DMS79 treated with DMSO at 0.1 percent for 48 hours (cell line): ENCODE data around the gene RHBDF1.
"Not testable (repeated sequence)": the region's sequence is repeated elsewhere in the genome, so short reads cannot be mapped to it uniquely, and the experiment has no call there.

Source experiments
- DNase-seq: peaks from one replicate; lab custom pipeline; 2025; lab: John Stamatoyannopoulos, UW

RHBDF1 gene

GRCh38 chr16:36336-36984, 36.0 kb downstream of the RHBDF1 start:
- no peak for DNase-seq

DNA sequence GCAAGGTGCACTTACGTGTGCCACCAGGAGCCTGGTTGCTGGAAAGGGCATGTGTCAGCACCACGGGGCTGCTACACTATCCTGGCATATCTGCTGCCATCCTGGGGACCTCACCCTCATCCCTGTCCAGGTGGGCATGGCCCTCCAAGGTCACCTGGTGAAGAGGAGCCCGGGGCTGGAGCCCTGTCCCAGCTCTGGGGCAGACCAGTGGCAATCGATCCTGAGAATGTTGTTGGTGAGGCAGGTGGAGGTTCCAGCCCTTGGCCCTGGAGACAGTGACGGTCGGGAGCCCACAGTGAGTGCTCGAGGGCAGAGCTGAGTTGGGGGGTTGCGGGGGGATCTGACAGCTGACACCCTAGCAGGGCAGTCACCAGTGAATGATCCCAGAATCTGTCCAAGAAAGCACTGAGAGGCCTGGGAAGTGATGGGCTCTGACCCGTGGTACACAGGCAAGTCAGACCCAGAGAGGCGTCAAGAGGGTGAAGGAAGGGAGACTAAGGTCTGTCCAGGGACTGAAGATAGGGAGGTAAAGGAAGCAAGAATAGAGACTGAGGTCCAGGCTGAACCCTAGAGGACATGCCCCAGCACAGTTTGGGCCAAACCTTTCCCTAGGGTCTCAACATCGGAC, 36.6 kb downstream of the RHBDF1 start:
- DNase-seq, result no peak

GRCh38 chr16:35011-35677, 37.3 kb downstream of the RHBDF1 start:
- DNase-seq, result no peak

- DNase-seq, result no peak
These were observed 37.8 kb downstream of the RHBDF1 start for GRCh38 chr16:34648-34987.

GRCh38 chr16:33877-34647, 38.4 kb downstream of the RHBDF1 start:
- no peak for DNase-seq

GRCh38 chr16:33154-33876, 39.1 kb downstream of the RHBDF1 start:
- not testable (repeated sequence) for DNase-seq

DNA sequence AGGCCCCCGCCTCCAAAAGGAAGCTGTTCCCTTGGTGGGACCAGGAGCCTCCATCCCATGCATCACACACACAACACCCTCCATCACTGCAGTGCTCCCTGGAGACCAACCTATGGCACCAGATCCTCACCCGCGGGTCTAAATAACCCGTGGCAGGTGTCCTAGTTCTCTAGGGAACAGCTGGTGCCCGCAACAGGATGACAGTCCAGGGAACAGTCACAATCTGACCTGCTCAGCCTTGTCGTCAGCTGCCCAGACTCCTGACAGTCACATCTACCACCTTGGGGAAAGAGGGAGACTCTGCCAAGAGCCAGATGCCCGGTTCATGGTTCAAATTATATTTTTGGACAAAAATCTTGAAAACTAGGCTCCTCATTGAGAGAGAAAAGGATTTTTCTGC, 41.8 kb downstream of the RHBDF1 start:
- DNase-seq, result not testable (repeated sequence)

GRCh38 chr16:25926-26348, 46.5 kb downstream of the RHBDF1 start:
- DNase-seq, result not testable (repeated sequence)

GRCh38 chr16:24151-24550, 48.3 kb downstream of the RHBDF1 start:
- DNase-seq, result not testable (repeated sequence)

DNA sequence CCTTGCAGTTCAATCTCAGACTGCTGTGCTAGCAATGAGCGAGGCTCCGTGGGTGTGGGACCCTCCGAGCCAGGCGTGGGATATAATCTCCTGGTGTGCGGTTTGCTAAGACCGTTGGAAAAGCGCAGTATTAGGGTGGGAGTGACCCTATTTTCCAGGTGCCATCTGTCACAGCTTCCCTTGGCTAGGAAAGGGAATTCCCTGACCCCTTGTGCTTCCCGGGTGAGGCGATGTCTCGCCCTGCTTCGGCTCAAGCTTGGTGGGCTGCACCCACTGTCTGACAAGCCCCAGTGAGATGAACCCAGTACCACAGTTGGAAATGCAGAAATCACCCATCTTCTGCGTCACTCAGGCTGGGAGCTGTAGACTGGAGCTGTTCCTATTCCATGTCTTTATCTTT, 51.5 kb downstream of the RHBDF1 start:
- DNase-seq, result not testable (repeated sequence)

- DNase-seq, result not testable (repeated sequence)
These were observed 55.2 kb downstream of the RHBDF1 start for GRCh38 chr16:17062-17765.

- DNase-seq, result not testable (repeated sequence)
These were observed 61.7 kb downstream of the RHBDF1 start for GRCh38 chr16:10772-11171.

GRCh38 chr16:9903-10665, 62.3 kb downstream of the RHBDF1 start:
- DNase-seq, result no peak
